ENCODE data around the gene EHD4.

EHD4 gene

DNA sequence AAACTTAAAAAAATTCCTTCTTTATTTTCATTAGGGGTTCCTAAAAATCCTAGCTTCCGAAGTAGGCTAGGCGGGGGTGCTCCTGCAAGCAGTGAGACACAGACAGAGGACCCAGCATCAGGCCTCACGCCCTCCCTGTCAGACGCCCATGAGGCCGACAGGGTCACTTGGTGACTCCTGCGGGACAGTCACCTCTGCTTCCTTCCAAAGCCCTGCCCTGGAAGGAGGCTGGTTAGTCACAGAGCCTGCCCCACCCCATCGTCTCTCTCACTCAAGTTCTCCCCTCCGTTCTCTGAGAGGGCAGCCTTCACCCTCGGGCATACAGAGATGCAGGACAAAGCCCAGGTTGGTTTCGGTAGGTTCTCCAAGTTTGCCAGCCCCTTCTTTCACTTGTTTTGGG lies 38.6 kb downstream of the EHD4 start:
- peak; percentile 71 for DNase-seq

DNA sequence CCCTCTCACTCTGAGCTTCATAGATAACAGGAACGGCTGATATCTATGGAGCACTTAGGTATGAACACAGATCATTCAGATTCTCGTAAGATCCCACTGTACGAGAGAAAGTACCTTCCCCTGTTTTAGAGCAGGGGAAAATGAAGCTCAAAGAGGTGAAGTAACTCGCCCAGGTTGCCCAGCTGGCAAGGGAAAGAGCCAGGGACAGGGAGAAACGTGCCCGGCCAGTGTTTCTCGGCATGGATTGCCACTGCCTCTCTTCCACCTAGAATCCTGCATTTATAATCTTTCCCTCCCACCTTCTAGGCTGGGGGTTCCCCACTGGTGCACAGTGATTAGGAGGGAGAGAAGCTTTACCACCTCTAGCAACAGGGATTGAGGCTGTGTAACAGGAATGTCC lies 39.0 kb downstream of the EHD4 start:
- no peak for DNase-seq

DNA sequence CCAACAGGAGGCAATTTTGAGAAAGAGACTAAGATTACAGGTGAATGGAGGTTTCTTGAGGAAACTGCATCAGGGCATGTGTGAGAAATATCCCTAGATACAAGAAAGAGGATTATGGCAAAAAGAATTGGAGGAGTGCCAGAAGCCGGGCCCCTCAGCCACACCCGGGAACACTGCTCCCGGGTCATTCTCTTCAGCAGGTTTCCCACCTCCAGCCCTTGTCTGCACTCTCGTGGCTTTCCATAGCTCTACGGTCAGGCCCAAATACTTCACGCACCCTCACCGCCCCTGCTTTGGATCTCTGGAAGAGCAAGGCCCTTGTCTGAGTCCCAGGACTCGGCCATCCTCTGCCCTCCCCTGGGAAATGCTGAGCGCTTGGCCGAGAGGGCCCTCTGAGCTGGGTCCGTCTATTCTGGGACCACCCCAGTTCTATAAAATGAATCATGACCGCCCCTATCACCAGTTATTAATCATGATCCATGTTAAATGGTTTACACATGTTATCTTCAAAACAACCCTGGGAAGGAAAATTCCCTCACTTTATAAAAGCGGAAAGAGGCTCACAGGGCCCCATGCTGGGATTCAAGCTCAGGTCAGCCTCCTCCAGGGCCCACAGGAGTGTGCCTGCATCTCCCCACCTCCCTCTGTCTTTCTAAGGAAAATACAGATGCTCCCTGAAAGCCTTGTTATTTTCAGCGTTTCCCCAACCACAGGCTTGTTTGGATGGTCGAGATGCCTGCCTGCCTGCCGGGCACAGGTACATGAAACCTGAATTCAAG lies 39.7 kb downstream of the EHD4 start:
- no peak for DNase-seq

DNA sequence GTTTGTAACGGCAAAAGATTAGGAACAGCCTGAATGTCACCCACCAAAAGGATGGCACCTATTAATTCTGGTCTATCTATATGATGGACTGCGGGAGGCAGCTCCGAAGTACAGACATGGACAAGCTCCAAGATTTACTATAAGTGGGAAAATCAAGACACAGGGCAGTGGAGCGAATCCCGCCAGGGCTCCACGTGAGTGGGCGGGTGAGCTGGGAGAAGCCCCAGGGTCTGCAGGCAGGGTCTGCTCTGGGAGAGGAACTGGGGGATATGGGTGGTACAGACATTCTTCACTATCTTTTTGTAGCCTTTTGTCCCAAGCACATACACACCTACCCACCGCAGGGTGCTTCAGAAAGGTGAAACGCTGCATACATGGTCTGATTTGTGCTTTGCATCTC lies 40.3 kb downstream of the EHD4 start:
- no peak for DNase-seq

DNA sequence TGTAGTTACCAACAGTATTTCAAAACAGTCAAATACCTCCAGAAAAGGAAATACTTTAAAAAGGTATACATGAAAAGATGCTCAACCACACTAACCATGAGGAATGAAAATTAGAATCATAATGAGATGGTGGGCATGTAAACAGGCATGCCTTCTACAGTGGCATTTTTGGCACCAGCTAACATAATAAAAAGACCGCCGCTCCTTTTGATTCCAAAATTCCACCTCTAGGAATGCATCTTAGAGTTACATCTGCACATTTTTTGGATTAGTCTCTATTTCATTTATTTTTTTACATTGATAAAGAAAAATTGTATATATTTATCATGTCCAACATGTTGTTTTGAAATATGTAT lies 41.5 kb downstream of the EHD4 start:
- no peak for DNase-seq

DNA sequence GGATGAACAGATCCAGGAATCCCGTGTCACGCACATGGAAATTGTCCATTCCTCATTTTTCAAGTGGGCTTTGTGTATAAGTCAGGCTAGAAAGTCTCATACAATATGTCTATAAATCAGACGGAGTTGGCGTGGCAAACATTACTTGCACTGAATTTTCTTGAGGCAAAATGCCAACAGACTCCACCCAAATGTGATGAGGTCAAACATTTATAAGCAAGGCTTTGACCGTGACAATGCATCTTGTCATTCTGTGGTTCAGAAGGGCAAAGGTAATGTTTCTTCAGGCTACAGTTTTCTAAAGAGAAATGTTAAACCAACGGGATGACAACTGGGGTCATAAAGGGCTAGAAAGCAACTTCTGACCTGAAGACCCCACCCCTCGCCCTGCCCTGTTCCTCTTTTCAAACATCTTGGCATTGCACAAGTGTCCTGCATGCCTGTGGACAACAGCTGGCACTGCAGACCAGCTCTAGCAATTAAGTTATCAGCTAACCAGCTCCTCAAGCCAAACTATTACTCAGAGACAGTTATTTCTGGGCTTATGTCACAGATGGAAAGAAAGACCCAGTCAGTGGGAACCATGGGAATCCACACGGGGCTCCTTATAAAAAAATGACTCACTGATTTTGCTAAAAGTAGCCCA lies 42.0 kb downstream of the EHD4 start:
- peak; percentile 81 for DNase-seq

DNA sequence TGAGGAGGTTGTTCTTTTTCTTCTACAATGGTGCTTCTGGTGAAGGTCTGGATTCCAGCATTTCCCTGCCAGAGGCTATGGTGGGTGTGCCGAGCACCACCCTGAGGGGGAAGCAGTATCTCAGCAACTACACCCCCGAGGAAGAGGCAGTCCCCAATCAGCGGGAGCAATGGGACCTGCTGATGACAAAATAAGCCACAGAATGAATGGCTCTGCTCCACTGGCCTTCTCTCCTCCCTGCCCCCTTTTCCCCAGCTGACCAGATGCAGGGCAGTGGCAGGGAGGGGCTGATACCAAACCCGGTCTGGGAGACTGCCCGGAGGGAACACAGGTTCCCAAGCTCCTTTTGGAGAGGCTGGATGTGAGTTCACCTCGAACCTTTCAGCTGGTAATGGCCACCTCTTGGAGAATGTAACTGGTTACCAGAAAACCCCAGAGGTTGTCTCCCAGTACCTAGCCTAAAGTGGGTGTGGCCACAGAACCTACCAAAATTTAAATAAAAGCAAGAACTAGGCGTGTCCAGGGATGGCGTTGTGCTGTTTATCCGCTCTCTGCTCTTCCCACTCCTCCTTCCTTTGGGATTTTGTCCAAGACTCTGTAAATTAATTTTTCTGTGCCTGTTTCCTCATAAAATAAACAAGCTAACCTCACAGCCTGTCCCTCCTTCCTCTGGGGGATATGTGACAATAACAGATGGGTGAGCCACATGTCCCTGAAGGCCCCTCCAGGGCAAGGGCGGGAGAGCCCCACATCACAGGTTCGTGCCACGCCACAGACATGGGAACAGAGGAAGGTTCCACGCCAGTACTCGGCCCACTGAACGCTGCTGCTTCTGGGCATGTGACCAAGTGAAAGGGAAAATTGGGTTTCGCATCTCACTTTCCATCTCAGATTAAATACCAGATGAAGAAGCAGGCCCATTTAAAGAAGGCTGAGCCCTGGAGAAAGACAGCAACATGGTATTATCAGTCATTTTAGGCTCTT lies 43.4 kb downstream of the EHD4 start:
- DNase-seq: peak; percentile 78

DNA sequence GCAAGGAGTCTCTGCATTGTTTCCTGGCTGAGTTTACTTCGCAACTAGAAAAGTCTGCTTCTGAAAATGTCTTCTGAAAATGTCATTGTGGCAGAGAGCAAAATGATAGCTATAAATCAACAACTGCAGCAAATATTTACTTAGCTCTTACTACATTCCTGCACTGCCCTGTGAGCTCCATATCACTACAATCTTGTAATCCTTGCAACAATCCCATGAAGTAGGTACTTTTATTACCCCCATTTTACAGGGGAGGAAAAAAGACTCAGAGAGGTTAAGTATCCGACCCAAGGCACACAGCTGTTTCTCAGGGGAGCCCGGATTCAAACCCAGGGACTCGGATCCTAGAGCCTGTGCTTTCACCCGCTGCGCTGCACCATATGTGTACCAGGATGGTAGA lies 44.3 kb downstream of the EHD4 start:
- no peak for DNase-seq

DNA sequence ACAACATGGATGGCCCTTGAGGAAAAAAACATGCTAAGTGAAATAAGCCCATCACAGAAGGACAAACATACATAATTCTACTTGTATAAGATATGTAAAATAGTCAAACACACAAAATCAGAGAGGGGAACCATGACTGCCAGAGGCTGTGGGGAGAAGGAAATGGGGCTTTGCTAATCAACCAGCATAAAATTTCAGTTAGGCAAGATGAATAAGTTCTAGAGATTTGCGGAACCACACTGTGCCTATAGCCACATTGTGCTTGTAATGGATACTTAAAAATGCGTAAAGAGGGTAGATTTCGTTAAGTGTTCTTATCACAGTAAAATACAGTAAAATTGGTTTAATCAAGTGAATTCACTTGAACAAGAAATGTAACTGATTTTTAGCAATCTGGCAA lies 44.8 kb downstream of the EHD4 start:
- peak; percentile 65 for DNase-seq

DNA sequence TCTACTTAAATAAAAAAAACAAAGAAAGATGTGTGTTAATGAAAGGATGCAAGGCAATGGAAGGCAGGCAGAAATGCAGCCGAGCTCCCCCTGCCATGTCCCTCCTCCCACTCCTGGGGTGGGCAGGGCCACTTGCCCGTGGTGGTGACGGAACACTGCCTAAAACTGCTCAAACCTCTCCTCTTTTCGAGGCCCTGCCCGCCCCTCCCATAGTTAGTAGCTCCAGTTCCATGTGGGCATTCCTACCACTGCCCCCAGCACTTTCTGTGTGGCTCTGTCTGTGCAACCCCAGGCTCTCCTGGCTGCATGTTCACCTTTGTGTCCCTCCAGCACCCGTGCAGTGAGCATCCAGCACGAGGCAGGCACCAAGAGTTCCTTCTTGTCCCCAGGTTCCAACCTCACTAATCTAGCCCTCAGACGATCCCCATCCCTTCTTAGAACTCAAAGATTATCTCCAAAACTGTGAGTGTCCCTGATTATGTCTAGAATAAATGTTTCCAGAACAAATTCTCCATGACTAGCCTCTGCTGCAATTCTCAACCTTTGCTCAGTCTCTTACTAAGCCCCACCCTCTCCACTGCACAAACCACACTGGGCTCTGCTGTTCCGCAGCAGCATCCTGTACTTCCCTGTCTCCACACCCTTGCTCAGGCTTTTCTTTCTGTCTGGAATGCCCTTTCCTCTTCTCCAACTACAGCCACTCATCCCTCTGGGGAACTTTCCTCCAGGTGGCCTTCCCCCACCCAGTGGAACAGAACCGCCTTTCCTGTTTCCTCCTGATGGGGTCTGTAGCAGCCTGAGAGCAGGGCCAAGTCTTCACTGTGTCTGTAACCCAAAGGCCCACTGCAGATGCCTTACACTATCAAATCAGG lies 45.9 kb downstream of the EHD4 start:
- DNase-seq: peak; percentile 46

DNA sequence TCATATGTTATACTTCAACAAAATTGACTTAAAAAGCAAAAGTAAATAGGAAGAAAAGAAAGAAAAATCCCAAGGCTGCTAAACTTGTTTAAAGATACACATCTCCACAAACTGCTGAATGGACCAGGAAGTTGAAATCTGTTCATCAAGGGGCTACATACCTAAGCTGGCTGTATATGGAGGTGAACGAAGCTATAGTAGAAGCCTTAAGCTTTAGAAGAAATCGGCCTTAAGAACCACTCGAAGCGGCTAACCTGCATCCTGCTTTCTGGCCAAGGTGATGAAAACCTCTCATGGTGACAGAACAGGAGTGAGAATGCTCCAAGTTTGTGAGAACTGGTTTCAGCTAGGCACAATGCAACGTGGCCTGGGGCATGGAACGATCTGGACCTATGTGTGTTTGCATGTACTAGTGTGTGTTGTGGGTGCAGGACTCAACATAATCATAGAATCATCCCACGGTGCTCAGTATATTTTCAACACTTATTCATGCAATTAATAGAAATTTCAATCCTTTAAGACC lies 47.2 kb downstream of the EHD4 start:
- no peak for DNase-seq

DNA sequence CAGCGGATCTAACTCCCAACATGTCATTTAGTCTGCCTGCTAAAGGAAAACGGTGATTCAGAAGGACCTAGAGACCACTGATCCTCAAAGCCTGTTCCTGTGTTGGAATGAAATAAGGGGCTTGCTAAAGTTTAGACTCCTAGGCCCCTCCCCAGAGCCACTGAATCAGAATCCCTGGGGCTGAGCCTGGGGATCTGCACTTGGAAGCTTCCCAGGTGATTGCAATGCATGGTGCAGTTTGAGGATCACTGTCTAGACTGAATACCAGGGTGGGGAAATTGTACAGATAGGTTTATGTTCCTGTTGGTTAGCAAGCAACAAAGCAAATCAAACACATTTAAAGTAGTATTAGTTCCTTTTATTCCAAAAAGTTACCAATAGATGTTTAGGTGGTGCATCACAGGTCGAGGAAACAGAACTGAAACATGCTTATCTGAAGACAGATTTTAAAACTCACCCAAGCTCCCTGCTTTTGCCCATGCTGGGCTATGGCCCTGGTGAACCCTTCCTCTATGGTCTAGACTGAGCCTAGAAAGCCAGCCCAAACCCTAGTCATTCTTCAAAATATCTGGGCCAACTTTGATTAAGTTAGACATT lies 48.9 kb downstream of the EHD4 start:
- DNase-seq: no peak

DNA sequence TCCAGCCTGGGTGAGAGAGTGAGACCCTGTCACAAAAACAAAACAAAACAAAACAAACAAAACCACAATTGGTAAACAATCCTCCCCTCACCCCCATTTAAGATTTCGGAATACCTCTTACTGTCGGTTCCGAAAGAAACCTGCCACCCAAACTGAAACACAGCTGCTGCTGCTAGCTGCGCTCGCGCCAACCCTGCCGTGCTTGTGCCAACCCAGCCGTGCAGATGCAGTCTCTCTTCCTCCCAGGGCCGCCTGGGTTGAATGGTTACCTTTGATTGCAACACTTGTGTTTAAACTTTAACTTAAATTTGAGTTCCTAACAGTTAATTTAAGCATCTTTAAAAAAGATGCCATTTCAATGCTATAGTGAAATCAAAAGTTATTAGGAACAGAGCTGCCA lies 50.0 kb downstream of the EHD4 start:
- DNase-seq: no peak

DNA sequence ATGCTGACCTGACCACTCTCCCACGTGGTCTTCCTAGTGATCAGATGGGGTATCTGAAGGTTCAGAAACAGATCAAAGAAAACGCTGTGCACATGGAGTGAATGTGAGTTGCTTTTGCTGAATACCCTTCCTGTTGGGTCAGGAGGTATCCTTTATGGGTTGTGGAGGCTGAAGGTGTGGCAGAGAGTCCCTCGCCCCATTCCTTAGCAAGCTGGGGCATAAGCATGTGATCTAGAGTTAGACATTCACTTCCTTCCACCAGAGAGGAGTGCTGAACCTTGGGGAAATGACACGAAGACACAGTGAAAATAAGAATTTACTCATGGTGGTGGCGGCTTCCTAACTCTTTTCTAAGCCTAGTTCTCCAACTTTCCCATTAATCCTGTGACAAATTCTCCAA lies 50.7 kb downstream of the EHD4 start:
- DNase-seq: no peak

DNA sequence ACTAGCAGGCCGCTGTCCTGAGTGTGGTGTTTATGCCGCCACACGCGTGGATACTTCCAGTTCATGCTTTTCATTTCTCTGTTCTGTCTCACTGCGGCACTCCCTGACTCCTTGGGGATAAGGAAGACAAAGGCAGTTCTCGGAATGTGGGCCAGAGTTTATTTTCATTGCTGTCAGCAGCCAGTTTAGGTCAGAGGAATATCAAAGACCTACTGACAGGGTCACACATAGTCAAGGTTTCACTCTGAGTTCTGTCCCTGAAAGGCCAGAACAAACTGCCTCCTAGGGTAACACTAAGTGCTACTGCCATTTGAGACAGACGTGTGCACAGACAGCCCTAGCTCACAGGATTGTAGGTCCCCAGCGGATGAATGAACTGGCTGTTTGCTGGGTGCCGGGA lies 51.2 kb downstream of the EHD4 start:
- DNase-seq: no peak

DNA sequence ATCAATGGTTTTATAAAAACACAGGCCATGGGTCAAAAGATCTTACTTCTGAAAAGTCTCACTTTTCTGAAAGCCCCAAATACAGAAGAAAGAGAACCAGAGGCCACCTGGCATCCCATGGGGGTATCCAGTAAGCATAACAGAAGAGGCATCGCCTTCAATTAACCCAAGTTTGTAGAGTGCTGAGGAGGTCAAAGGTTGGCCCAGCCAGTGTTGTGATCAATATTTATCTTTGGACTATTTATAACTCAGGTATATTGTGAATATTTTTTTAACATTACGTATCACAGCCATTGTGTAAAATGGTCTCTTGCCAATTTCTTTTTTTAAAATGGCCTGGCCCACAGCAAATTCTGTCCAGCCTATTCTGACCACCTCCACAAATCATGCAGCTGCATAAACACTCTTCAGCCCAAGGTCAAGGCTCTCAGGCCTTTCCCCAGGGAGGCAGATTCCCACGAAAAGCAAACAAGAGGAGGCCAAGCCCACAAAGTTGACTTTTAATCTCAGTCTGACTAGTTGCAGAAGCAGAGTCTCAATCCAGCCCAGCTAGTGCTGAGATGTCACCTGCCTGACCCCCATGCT lies 52.3 kb downstream of the EHD4 start:
- no peak for DNase-seq

DNA sequence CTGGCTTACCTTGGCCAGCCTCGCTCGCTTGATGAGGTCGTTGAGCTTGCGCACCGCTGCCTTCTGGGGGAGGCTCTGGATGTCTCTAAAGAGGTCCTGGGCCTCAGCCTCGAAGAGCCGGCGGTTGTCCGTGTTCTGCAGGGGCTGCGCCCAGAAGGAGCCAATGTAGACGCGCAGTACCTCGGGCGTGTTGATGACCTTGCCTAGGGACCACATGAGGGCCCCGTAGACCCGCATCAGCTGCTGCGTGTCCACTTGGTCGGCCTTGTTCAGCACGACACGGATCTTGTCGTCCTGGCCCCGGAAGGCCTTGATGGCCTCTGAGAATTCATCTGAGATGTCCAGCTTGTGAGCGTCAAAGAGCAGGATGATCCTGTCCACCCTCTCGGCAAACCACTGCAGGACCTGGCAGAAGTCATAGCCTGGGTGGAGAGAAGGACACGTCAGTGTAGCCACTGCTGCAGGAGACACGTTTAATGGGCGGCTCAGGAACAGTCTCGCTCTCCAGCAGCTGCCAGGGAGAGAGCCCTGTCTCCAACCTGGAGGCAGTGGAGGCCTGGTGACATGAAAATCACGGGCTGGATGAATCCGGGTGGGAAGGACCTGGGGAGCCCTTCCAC lies 53.0 kb downstream of the EHD4 start:
- no peak for DNase-seq

DNA sequence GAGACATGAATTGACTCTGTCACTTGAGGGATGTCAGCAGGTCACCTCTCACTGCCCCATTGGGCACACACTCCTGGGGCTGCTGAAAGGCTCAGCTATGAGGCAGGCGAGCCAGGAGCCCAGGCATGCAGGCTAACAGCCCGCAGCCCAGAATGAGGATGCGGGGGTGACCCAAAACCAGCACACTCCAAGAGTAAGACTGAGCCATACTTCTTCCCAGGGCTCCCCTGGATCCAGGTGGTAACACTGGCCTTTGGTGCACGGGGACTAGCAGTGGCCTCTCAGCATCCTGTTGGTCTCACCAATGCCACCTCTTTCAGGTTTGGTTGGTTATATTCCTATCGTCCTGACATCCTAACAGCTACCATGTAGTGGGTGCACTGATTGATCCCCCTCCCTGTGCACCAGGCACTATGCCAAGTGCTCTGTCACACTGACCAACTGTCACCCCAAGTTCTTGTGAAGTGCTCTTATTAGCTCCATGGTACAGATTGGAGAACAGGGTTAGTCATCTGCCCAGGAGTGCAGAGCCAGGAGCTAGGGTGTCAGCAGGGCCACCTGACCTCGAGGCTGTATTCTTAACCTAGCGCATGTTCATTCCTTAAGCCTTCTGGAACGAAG lies 53.7 kb downstream of the EHD4 start:
- no peak for DNase-seq

DNA sequence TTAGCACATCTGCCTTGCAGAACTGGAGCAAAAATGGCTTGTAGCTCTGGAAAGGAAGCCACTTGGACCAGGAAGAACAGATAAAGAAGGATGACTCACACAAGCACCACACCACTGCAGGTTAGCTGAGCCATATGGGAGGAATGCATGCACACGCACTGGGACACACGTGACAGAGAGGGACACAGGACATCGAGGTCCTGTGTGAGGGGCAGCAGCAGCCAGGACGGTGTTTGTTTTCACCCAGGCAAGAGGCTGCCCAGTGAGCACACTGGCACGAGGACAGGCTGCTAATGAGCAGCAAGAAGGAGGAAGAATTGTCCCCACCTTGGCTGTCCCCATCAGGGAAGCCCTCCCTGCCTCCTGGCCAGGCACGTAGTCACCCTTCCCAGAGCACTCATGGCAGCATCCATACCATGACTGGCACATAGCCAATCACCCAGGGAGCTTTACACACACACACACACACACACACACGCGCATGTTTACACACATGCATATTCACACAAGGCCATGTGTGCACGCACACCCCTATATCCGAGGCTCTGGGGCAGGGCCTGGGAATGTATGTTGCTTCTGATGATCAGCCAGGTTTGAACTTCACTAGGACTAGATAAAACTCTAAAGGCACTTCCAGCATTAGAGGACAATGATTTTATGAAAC lies 54.5 kb downstream of the EHD4 start:
- no peak for DNase-seq

Measured in suppressor macrophage treated with lipopolysaccharide for 4 hours (primary cell).